Common myeloid progenitor, CD34-positive (primary cell): ENCODE data around the gene RACGAP1.

ENCODE experiments used
- CTCF ChIA-PET: fragments of 350-600 bp; sonication (Branson Sonifier 250); formaldehyde crosslinking; loops from one replicate; lab custom pipeline; 2021; ENCODE audit warnings: antibody characterized with exemption; lab: Charles Lee
- POLR2A ChIA-PET: fragments of 350-600 bp; sonication (Branson Sonifier 250); formaldehyde crosslinking; loops from one replicate; lab custom pipeline; 2021; ENCODE audit warnings: antibody characterized with exemption; lab: Charles Lee
- DNase-seq, 3 donors: peaks; one replicate each; pipeline versions ENCODE4 v3.0.0 to v3.0.0-alpha.2; 2013
- H3K27ac ChIP-seq, 2 experiments: 1 replicate in 1 of 2; 2 replicates in 1 of 2; pipeline ENCODE4 v1.7.0; 2013; ENCODE audit warnings: inconsistent platforms in 2 of 2, low read length in 2 of 2, mild to moderate bottlenecking in 2 of 2, low read depth in 1 of 2, moderate library complexity in 1 of 2; ENCODE audit not compliant: severe bottlenecking in 2 of 2, insufficient read depth in 1 of 2, poor library complexity in 1 of 2
- H3K27me3 ChIP-seq, 5 experiments: replicated peaks in 2 of 5; 1 replicate in 3 of 5; 2 replicates in 2 of 5; pipeline versions ENCODE4 v1.6.1 to v1.7.0; 2013; ENCODE audit warnings: low read length in 4 of 5, mild to moderate bottlenecking in 2 of 5, moderate library complexity in 2 of 5, inconsistent platforms in 1 of 5; ENCODE audit not compliant: insufficient read depth in 5 of 5, control insufficient read depth in 4 of 5
- H3K36me3 ChIP-seq, 4 experiments: 1 replicate in 2 of 4; 2 replicates in 2 of 4; pipeline versions ENCODE4 v1.6.1 to v1.7.0; 2013; ENCODE audit warnings: low read length in 3 of 4, control low read depth in 1 of 4, mild to moderate bottlenecking in 1 of 4; ENCODE audit not compliant: control insufficient read depth in 4 of 4, insufficient read depth in 4 of 4
- H3K4me1 ChIP-seq, 4 experiments: 1 replicate in 3 of 4; 2 replicates in 1 of 4; pipeline versions ENCODE4 v1.6.1 to v1.7.1; 2013; ENCODE audit warnings: low read length in 3 of 4, mild to moderate bottlenecking in 3 of 4, control low read depth in 1 of 4, inconsistent platforms in 1 of 4, moderate library complexity in 1 of 4; ENCODE audit not compliant: control insufficient read depth in 4 of 4, insufficient read depth in 4 of 4; ENCODE audit errors: control extremely low read depth in 1 of 4
- H3K4me3 ChIP-seq, 7 experiments: 1 replicate in 4 of 7; 2 replicates in 3 of 7; pipeline versions ENCODE4 v1.5.1 to v1.7.0; 2013; ENCODE audit warnings: mild to moderate bottlenecking in 7 of 7, low read length in 6 of 7, moderate library complexity in 6 of 7, inconsistent platforms in 2 of 7, low read depth in 2 of 7, control low read depth in 1 of 7; ENCODE audit not compliant: insufficient read depth in 4 of 7, control insufficient read depth in 1 of 7; ENCODE audit errors: extremely low read depth in 1 of 7
- H3K9me3 ChIP-seq, 5 experiments: 1 replicate in 4 of 5; 2 replicates in 1 of 5; pipeline versions ENCODE4 v1.6.1 to v1.7.1; 2013; ENCODE audit warnings: low read length in 4 of 5, mild to moderate bottlenecking in 2 of 5, inconsistent platforms in 1 of 5, low read depth in 1 of 5, moderate library complexity in 1 of 5; ENCODE audit not compliant: control insufficient read depth in 4 of 5, insufficient read depth in 2 of 5; ENCODE audit errors: control extremely low read depth in 1 of 5
- WGBS: methylation state at CpG from one replicate; pipeline ENCODE4 v1.1.5; 2013; ENCODE audit not compliant: insufficient coverage; 5-methylcytosine and 5-hydroxymethylcytosine counted together

The RACGAP1 gene

GRCh38 chr12:50021031-50021430, 4.3 kb downstream of the RACGAP1 start:
- DNase-seq, result no peak
- Histone ChIP-seq H3K4me3 (no peak overlapping the region), H3K9me3 (no peaks in the 10 kb centered on the region), H3K27ac (no peak overlapping the region), H3K36me3 (peaks cover 0 to 17% (median 0%) of the 10 kb centered on the region in 4 experiments), H3K27me3 (no peaks in the 10 kb centered on the region), H3K4me1 (peaks cover 7 to 15% (median 11%) of the 10 kb centered on the region in 4 experiments)
- ChIA-PET CTCF (interaction anchor here (1.0 to 4.1 kb wide), 6 partner anchors 15 to 55 kb away, joined by 3 to 20 read pairs (median 4); no protein-coding TSS in a partner anchor), POLR2A (no interaction called here)
- 100% methylated on average over 3 of the region's 4 CpGs for WGBS

- Histone ChIP-seq H3K4me1 (peaks cover 3 to 7% (median 4%) of the 10 kb centered on the region in 4 experiments), H3K27me3 (no peaks in the 10 kb centered on the region), H3K36me3 (peaks cover 0 to 21% (median 2%) of the 10 kb centered on the region in 4 experiments), H3K27ac (no peak overlapping the region), H3K9me3 (no peaks in the 10 kb centered on the region), H3K4me3 (no peak overlapping the region)
- no CpG with 5 or more reads among the region's 2 CpGs for WGBS
- ChIA-PET CTCF (interaction anchor here (1.2 to 4.1 kb wide), 4 partner anchors 19 to 53 kb away, joined by 3 to 20 read pairs (median 4); no protein-coding TSS in a partner anchor), POLR2A (no interaction called here)
- no peak for DNase-seq
Measured at GRCh38 chr12:50019524-50019923, 5.8 kb downstream of the RACGAP1 start.

- Histone ChIP-seq H3K36me3 (peaks cover 0 to 26% (median 2%) of the 10 kb centered on the region in 4 experiments), H3K4me3 (no peak overlapping the region), H3K27ac (no peak overlapping the region), H3K27me3 (no peaks in the 10 kb centered on the region), H3K9me3 (no peaks in the 10 kb centered on the region), H3K4me1 (peaks cover 0 to 4% (median 0%) of the 10 kb centered on the region in 4 experiments)
- ChIA-PET CTCF (interaction anchor here (1.0 to 4.1 kb wide), 6 partner anchors 13 to 53 kb away, joined by 3 to 20 read pairs (median 4); no protein-coding TSS in a partner anchor), POLR2A (no interaction called here)
- DNase-seq, result no peak
- WGBS, result 94% methylated on average over 2 of the region's 2 CpGs
Measured at GRCh38 chr12:50018968-50019367, 6.3 kb downstream of the RACGAP1 start.

DNA sequence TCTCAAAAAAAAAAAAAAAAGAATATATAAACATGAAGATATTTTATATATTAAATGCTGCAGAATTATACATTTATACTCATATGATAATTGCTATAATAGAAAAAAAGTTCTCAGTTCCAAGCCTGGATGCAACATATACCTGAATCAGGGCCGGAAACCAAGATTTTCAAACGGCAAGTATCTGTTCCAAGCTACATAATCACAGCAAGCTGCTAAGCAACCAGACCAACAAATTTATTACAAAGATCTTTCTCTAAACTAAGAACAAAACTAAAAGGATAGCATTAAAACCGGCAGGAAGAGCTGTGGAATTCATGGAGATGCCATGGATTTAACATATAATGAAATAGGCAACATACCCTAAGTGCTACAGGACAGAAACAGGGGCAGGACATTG, 7.1 kb downstream of the RACGAP1 start:
- Histone ChIP-seq H3K4me3 (no peak overlapping the region), H3K27ac (no peak overlapping the region), H3K9me3 (no peaks in the 10 kb centered on the region), H3K27me3 (no peaks in the 10 kb centered on the region), H3K4me1 (peaks cover 0 to 4% (median 0%) of the 10 kb centered on the region in 4 experiments), H3K36me3 (peaks cover 0 to 33% (median 8%) of the 10 kb centered on the region in 4 experiments)
- WGBS, result no CpG with 5 or more reads among the region's 3 CpGs
- POLR2A ChIA-PET, result no interaction called here
- CTCF ChIA-PET, result interaction anchor here (1.0 to 4.1 kb wide), 7 partner anchors 14 to 53 kb away, joined by 3 to 20 read pairs (median 4); no protein-coding TSS in a partner anchor
- no peak for DNase-seq

GRCh38 chr12:50017641-50018040, 7.7 kb downstream of the RACGAP1 start:
- H3K9me3 ChIP-seq, result no peaks in the 10 kb centered on the region
- CTCF ChIA-PET, result interaction anchor here (1.0 to 4.1 kb wide), 5 partner anchors 19 to 53 kb away, joined by 3 to 20 read pairs (median 4); no protein-coding TSS in a partner anchor
- H3K4me3 ChIP-seq, result no peak overlapping the region
- no peak for DNase-seq
- 97% methylated on average over 5 of the region's 6 CpGs for WGBS
- H3K27me3 ChIP-seq, result no peaks in the 10 kb centered on the region
- POLR2A ChIA-PET, result no interaction called here
- H3K4me1 ChIP-seq, result peaks cover 0 to 4% (median 0%) of the 10 kb centered on the region in 4 experiments
- no peak overlapping the region for H3K27ac ChIP-seq
- H3K36me3 ChIP-seq, result peaks cover 0 to 32% (median 8%) of the 10 kb centered on the region in 4 experiments

- ChIA-PET POLR2A (no interaction called here), CTCF (interaction anchor here (1.4 to 2.2 kb wide), 4 partner anchors 9 to 39 kb away, joined by 3 to 7 read pairs (median 4); no protein-coding TSS in a partner anchor)
- Histone ChIP-seq H3K9me3 (no peaks in the 10 kb centered on the region), H3K27me3 (no peaks in the 10 kb centered on the region), H3K4me3 (no peak overlapping the region), H3K27ac (no peak overlapping the region), H3K36me3 (peaks cover 0 to 31% (median 8%) of the 10 kb centered on the region in 4 experiments), H3K4me1 (peaks cover 0 to 4% (median 0%) of the 10 kb centered on the region in 4 experiments)
- WGBS, result 90% methylated on average over 8 of the region's 10 CpGs
- DNase-seq, result no peak
Measured at GRCh38 chr12:50016501-50017475, 8.5 kb downstream of the RACGAP1 start.
